Natural killer cell (primary cell): ENCODE measurements around the gene ETV6. TPM values are rescaled to one million over a fixed set of nuclear protein-coding genes. Genes with fewer than 3 reads are reported as not detected.
"Not testable (repeated sequence)": the region's sequence is repeated elsewhere in the genome, so short reads cannot be mapped to it uniquely, and the experiment has no call there.

ENCODE experiments used
- ATAC-seq, 3 donors: fragments of 150-1000 bp in 2 of 3; fragments of 200-7000 bp in 1 of 3; cut with Tn5 transposase; 1 replicate in 1 of 3; 2 replicates in 2 of 3; pipeline ENCODE4 v1.10.0; 2021; ENCODE audit warnings: mild to moderate bottlenecking in 2 of 3, moderate library complexity in 2 of 3
- DNase-seq, 2 donors: peaks; one replicate each; pipeline versions ENCODE4 v3.0.0 to v3.0.0-alpha.2; 2013 to 2021; ENCODE audit warnings: mixed read lengths in 1 of 2
- H3K27ac ChIP-seq: one replicate; pipeline ENCODE4 v1.5.1; 2013; ENCODE audit warnings: mild to moderate bottlenecking, low read length
- H3K27me3 ChIP-seq: one replicate; pipeline ENCODE4 v1.6.1; 2013; ENCODE audit warnings: low read length; ENCODE audit not compliant: control insufficient read depth, insufficient read depth
- H3K36me3 ChIP-seq: one replicate; pipeline ENCODE4 v1.6.1; 2013; ENCODE audit warnings: low read length; ENCODE audit not compliant: control insufficient read depth, insufficient read depth
- H3K4me1 ChIP-seq: one replicate; pipeline ENCODE4 v1.6.1; 2013; ENCODE audit warnings: low read length; ENCODE audit not compliant: control insufficient read depth, insufficient read depth
- H3K4me3 ChIP-seq: one replicate; pipeline ENCODE4 v1.5.1; 2013; ENCODE audit warnings: low read length
- H3K9me3 ChIP-seq: one replicate; pipeline ENCODE4 v1.6.1; 2013; ENCODE audit warnings: low read length; ENCODE audit not compliant: control insufficient read depth, insufficient read depth
- H3K27ac Mint-ChIP-seq, 2 donors: one replicate each; pipeline ENCODE4 v1.8.0; 2022; ENCODE audit warnings: mild to moderate bottlenecking in 2 of 2, mixed read lengths in 2 of 2, moderate library complexity in 1 of 2
- H3K27me3 Mint-ChIP-seq, 2 donors: one replicate each; pipeline ENCODE4 v1.8.0; 2022; ENCODE audit warnings: low read depth in 2 of 2, mixed read lengths in 2 of 2
- H3K36me3 Mint-ChIP-seq: one replicate; pipeline ENCODE4 v1.8.0; 2022; ENCODE audit warnings: mixed read lengths
- H3K4me1 Mint-ChIP-seq, 2 donors: one replicate each; pipeline ENCODE4 v1.8.0; 2022; ENCODE audit warnings: mixed read lengths in 2 of 2
- H3K4me3 Mint-ChIP-seq: one replicate; pipeline ENCODE4 v1.8.0; 2022; ENCODE audit warnings: mild to moderate bottlenecking, moderate library complexity, mixed read lengths
- H3K9me3 Mint-ChIP-seq, 2 donors: one replicate each; pipeline ENCODE4 v1.8.0; 2022; ENCODE audit warnings: mixed read lengths in 2 of 2
- WGBS: methylation state at CpG from one replicate; pipeline ENCODE4 v1.1.7; 2013; ENCODE audit warnings: missing lambda C conversion rate; ENCODE audit not compliant: insufficient coverage; 5-methylcytosine and 5-hydroxymethylcytosine counted together
- intact Hi-C: fragments of 100-400 bp; cut with micrococcal nuclease; formaldehyde crosslinking; loops from one replicate; pipeline ENCODE4 v1.14.2; 2022
- total RNA-seq, 4 donors: library from RNA; stranded (reverse); fragments of 120-200 nt in 1 of 4; gene quantifications; one replicate each; pipeline versions ENCODE4 v1.2.3 to v1.2.4, GENCODE V29; 2013 to 2022
- TF ChIP-seq, protein P1 (sequence below): fragments of 200-600 bp; IDR thresholded peaks from one replicate; pipeline ENCODE4 v1.8.0; 2022; ENCODE audit warnings: antibody characterized with exemption

ETV6 gene
- total RNA-seq, 3 donors from 2014 or later (not counting 1 experiment from before 2014, with no cell fraction given): 38.9 to 49.5 (median 40.6) TPM

DNA sequence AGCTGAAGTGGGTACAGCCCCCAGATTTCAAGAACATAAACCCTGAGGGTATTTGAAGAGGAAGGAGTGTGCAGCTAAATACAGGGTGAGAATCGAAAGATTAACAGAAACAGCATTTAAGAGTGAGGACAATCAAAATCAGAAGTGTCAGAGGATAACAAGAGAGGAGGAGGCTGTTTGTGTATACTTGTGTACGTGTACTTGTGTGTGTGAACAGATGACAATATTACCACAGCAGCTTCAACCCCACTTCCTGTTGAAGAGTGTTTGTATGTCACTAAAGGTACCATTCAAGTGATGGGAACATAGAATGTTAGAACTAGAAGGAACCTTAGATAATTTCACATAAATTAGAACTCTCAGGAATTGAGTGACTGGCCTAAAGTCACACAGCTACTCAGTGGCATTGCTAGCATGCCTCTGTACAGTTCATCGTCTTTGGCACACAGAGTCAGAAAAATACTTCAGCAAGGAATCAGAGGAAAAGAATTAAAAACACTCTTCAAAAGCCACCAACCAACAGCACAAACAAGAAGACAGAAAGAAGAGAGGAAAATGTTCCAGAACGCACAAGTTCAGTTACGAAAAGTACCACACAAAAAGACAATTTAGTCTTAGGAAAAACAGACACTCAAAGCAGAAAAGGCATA, 256.9 kb downstream of the ETV6 start:
- DNase-seq: no peak

DNA sequence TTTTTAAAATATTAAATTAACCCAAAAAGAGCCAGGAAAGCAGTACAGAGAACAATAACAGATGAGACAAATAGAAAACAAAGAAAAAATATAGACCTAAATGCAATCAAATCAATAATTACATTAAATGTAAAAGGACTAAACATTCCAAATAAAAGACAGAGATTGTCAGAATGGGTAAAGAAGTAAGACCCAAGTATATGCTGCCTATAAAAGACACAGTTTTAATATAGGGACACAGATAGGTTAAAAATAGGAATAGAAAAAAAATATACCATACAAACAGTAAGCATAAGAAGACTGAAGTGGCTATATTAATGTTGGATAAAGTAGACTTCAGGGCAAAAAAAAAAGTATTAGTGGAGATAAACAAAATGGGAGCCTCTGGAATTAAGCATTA, 258.2 kb downstream of the ETV6 start:
- H3K27me3 ChIP-seq: no peaks in the 10 kb centered on the region
- no peak overlapping the region for H3K27ac ChIP-seq
- no peaks in the 10 kb centered on the region for H3K36me3 ChIP-seq
- Mint-ChIP-seq H3K4me3 (no peak overlapping the region), H3K36me3 (peaks cover 7% of the 10 kb centered on the region), H3K27me3 (peaks cover 34 to 39% of the 10 kb centered on the region in 2 donors), H3K4me1 (peaks cover 0 to 14% of the 10 kb centered on the region in 2 donors), H3K9me3 (peaks cover 2 to 16% of the 10 kb centered on the region in 2 donors), H3K27ac (no peak overlapping the region)
- ATAC-seq: no peak
- no peak overlapping the region for H3K4me3 ChIP-seq
- no peaks in the 10 kb centered on the region for H3K9me3 ChIP-seq
- TF ChIP-seq, protein P1, sequence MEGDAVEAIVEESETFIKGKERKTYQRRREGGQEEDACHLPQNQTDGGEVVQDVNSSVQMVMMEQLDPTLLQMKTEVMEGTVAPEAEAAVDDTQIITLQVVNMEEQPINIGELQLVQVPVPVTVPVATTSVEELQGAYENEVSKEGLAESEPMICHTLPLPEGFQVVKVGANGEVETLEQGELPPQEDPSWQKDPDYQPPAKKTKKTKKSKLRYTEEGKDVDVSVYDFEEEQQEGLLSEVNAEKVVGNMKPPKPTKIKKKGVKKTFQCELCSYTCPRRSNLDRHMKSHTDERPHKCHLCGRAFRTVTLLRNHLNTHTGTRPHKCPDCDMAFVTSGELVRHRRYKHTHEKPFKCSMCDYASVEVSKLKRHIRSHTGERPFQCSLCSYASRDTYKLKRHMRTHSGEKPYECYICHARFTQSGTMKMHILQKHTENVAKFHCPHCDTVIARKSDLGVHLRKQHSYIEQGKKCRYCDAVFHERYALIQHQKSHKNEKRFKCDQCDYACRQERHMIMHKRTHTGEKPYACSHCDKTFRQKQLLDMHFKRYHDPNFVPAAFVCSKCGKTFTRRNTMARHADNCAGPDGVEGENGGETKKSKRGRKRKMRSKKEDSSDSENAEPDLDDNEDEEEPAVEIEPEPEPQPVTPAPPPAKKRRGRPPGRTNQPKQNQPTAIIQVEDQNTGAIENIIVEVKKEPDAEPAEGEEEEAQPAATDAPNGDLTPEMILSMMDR: no peak
- intact Hi-C loops: no loop called here
- no peaks in the 10 kb centered on the region for H3K4me1 ChIP-seq
- no peak for DNase-seq

More for the DNA sequence above, 256.9 kb downstream of the ETV6 start:
- H3K4me3 Mint-ChIP-seq: no peak overlapping the region
- peaks cover 7% of the 10 kb centered on the region for H3K36me3 Mint-ChIP-seq
- WGBS: 90% methylated on average over 2 of the region's 5 CpGs
- Histone ChIP-seq H3K4me1 (no peaks in the 10 kb centered on the region), H3K9me3 (no peaks in the 10 kb centered on the region), H3K27ac (no peak overlapping the region), H3K36me3 (no peaks in the 10 kb centered on the region), H3K4me3 (no peak overlapping the region), H3K27me3 (no peaks in the 10 kb centered on the region)
- TF ChIP-seq, protein P1: no peak
- peaks cover 2 to 13% of the 10 kb centered on the region in 2 donors for H3K9me3 Mint-ChIP-seq
- no peak for ATAC-seq
- H3K4me1 Mint-ChIP-seq: peaks cover 0 to 14% of the 10 kb centered on the region in 2 donors
- intact Hi-C loops: no loop called here
- H3K27me3 Mint-ChIP-seq: peaks cover 22 to 31% of the 10 kb centered on the region in 2 donors
- no peak overlapping the region for H3K27ac Mint-ChIP-seq

DNA sequence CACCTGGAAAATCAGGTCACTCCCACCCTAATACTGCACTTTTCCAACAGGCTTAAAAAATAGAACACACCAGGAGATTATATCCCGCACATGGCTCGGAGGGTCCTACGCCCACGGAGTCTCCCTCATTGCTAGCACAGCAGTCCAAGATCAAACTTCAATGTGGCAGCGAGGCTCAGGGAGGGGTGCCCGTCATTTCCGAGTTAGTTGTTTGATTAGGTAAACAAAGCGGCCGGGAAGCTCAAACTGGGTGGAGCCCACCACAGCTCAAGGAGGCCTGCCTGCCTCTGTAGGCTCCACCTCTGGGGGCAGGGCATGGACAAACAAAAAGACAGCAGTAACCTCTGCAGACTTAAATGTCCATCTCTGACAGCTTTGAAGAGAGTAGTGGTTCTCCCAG, 259.9 kb downstream of the ETV6 start:
- H3K36me3 Mint-ChIP-seq, H3K36me3 ChIP-seq, H3K4me3 Mint-ChIP-seq, H3K9me3 ChIP-seq, H3K4me3 ChIP-seq, H3K27ac Mint-ChIP-seq, DNase-seq, intact Hi-C loops, H3K27ac ChIP-seq, H3K4me1 ChIP-seq, H3K27me3 ChIP-seq, ATAC-seq: not testable (repeated sequence)
- 90% methylated on average over 9 of the region's 9 CpGs for WGBS
- Mint-ChIP-seq H3K4me1 (peaks cover 0 to 14% of the 10 kb centered on the region in 2 donors), H3K27me3 (peaks cover 28 to 29% of the 10 kb centered on the region in 2 donors), H3K9me3 (peaks cover 2 to 16% of the 10 kb centered on the region in 2 donors)

DNA sequence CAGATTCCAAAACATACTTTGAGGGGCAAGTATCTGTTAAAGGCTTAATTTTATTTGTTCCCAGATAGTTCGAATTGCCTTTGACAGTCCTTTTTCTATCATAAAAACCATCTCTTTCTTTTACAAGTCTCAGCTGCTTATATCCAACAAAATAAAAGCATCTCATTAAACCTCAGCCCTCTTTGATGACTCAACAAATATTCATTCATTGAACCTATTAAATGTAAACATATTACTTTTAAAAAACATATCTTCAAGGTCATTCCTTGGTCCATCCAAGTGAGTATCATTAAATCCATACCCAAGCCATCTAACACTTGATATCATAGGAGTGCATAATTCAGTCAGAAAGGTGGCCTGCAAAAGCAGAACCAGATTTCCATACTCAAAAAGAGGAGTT, 266.6 kb downstream of the ETV6 start:
- H3K27ac ChIP-seq: no peak overlapping the region
- H3K9me3 ChIP-seq: no peaks in the 10 kb centered on the region
- intact Hi-C loops: no loop called here
- no peaks in the 10 kb centered on the region for H3K36me3 Mint-ChIP-seq
- H3K27ac Mint-ChIP-seq: no peak overlapping the region
- no peaks in the 10 kb centered on the region for H3K4me1 Mint-ChIP-seq
- H3K4me1 ChIP-seq: no peaks in the 10 kb centered on the region
- DNase-seq (no peak), ATAC-seq (no peak)
- H3K27me3 ChIP-seq: no peaks in the 10 kb centered on the region
- no peak overlapping the region for H3K4me3 Mint-ChIP-seq
- H3K4me3 ChIP-seq: no peak overlapping the region
- H3K36me3 ChIP-seq: no peaks in the 10 kb centered on the region
- peaks cover 0 to 3% of the 10 kb centered on the region in 2 donors for H3K9me3 Mint-ChIP-seq
- H3K27me3 Mint-ChIP-seq: peaks cover 15 to 44% of the 10 kb centered on the region in 2 donors
- WGBS: 88% methylated on average over 1 of the region's 1 CpG
- TF ChIP-seq, protein P1: no peak
